Upper lobe of right lung (tissue), 1 donor: ENCODE data around the gene PLCL2. TPM values are rescaled to one million over a fixed set of nuclear protein-coding genes. Genes with fewer than 3 reads are reported as not detected.

Source experiments
- ATAC-seq: fragments of 200-7000 bp; cut with Tn5 transposase; one replicate; pipeline ENCODE4 v1.9.1; 2020; ENCODE audit warnings: mild to moderate bottlenecking, moderate library complexity
- DNase-seq: peaks from one replicate; pipeline ENCODE4 v3.0.0-alpha.2; 2020
- H3K27ac ChIP-seq: fragments of 200-600 bp; one replicate; pipeline ENCODE4 v1.8.0; 2022
- H3K27me3 ChIP-seq: fragments of 200-600 bp; one replicate; pipeline ENCODE4 v1.8.0; 2022; ENCODE audit warnings: mild to moderate bottlenecking
- H3K36me3 ChIP-seq: fragments of 200-600 bp; one replicate; pipeline ENCODE4 v1.8.0; 2022
- H3K4me1 ChIP-seq: fragments of 200-600 bp; one replicate; pipeline ENCODE4 v1.8.0; 2022
- H3K4me3 ChIP-seq: fragments of 200-600 bp; one replicate; pipeline ENCODE4 v1.8.0; 2022; ENCODE audit warnings: mild to moderate bottlenecking
- H3K9me3 ChIP-seq: fragments of 200-600 bp; one replicate; pipeline ENCODE4 v1.8.0; 2022
- intact Hi-C: fragments of 100-400 bp; cut with DNase I; formaldehyde crosslinking; loops from one replicate; pipeline ENCODE4 v1.11.0; 2022
- total RNA-seq: library from RNA; stranded (reverse); fragmentation: NEBNext Ultra II Directional; extraction: Animal tissue kit (Norgen Biotek cat#: 25700); gene quantifications from one replicate; pipeline ENCODE4 v1.2.1, GENCODE V29; 2021
- TF ChIP-seq, protein P1 (sequence below): fragments of 200-600 bp; IDR thresholded peaks from one replicate; pipeline ENCODE4 v1.8.0; 2022; ENCODE audit warnings: antibody characterized with exemption
- donor health status: DM: no; HTN: yes; CAD: no; lungs with severe emphysema.

Gene PLCL2
- total RNA-seq, 1 donor from 2014 or later: 9.1 TPM

DNA sequence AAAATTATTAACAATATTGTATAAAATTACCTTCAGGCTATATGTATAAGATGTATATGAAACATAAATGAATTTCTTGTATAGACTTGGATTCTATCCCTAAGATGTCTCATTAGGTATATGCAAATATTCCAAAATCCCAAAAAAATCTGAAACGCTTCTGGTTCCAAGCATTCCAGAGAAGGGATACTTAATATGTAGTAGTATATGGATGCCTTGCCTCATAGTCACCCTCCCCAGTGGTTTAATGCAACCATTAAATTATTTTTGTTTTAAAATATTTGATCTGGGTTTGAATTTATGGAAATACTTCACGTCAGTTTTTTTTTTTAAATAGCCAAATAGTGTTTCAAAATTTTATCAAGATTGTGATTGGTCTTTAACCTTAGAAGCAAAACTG is 27.2 kb downstream of the PLCL2 start:
- ATAC-seq (no peak), DNase-seq (no peak)
- no peaks in the 10 kb centered on the region for H3K27me3 ChIP-seq
- no peak overlapping the region for H3K4me3 ChIP-seq
- TF ChIP-seq, protein P1, sequence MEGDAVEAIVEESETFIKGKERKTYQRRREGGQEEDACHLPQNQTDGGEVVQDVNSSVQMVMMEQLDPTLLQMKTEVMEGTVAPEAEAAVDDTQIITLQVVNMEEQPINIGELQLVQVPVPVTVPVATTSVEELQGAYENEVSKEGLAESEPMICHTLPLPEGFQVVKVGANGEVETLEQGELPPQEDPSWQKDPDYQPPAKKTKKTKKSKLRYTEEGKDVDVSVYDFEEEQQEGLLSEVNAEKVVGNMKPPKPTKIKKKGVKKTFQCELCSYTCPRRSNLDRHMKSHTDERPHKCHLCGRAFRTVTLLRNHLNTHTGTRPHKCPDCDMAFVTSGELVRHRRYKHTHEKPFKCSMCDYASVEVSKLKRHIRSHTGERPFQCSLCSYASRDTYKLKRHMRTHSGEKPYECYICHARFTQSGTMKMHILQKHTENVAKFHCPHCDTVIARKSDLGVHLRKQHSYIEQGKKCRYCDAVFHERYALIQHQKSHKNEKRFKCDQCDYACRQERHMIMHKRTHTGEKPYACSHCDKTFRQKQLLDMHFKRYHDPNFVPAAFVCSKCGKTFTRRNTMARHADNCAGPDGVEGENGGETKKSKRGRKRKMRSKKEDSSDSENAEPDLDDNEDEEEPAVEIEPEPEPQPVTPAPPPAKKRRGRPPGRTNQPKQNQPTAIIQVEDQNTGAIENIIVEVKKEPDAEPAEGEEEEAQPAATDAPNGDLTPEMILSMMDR: no peak
- no peaks in the 10 kb centered on the region for H3K36me3 ChIP-seq
- peaks cover 11% of the 10 kb centered on the region for H3K4me1 ChIP-seq
- H3K9me3 ChIP-seq: no peaks in the 10 kb centered on the region
- H3K27ac ChIP-seq: no peak overlapping the region
- intact Hi-C loops: no loop called here

DNA sequence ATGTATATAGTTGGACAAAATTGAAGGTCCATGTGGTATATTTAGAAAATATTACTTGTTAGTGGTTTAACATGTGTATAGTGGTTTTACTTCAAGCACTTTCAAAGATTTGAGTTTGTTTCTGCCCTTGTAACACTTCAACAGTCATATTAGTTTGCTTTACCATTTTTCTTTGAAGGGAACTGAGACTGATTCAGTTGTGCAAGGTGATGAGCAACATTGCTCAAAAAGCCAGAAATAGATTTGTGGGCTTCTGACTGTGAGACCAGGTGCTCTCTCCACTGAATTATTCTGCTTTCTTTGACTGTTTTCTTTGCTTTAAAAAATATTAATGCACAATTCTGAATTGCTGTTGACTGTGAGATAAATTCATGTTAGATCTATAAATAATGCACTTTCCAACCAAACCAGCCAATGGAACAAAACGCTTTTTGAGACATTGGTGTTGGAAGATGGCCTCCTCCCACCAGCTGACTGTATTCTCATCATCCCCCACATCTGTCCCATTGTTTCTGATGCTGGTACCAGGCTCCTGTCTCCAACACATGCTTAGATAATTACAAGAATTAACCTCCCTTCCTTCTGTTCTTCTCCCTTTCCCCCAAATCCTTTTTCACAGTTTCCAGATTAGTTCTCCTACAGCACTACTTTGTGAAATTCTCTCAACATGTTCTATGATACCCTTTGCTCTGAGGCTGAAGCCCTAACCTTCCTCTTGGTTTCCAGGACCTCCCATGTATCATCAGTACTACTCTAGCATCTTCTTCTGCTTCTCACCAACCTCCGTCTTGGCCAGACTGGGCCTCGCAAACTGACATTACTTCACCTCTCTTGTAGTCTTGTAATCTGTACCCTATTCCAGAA is 27.9 kb downstream of the PLCL2 start:
- ATAC-seq (no peak), DNase-seq (no peak)
- intact Hi-C loops: no loop called here
- no peaks in the 10 kb centered on the region for H3K36me3 ChIP-seq
- H3K4me3 ChIP-seq: no peak overlapping the region
- H3K9me3 ChIP-seq: no peaks in the 10 kb centered on the region
- TF ChIP-seq, protein P1: no peak
- no peak overlapping the region for H3K27ac ChIP-seq
- no peaks in the 10 kb centered on the region for H3K27me3 ChIP-seq
- peaks cover 4% of the 10 kb centered on the region for H3K4me1 ChIP-seq

DNA sequence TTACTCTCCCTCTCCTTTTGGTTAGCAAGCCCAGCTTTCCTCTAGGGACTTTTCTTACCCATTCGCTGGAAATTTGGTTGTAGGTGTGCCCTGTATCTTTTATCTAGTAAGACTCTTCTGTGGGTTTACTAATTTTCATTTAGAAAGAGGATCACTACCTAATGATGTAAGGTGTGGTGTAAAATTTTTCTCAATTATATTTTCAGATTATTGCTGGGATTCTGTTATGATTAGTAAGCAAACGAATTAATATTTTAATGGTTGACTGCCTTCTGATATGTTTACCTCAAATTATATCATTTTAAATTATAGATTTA is 28.5 kb downstream of the PLCL2 start:
- H3K27ac ChIP-seq: no peak overlapping the region
- H3K4me3 ChIP-seq: no peak overlapping the region
- H3K4me1 ChIP-seq: no peaks in the 10 kb centered on the region
- H3K9me3 ChIP-seq: no peaks in the 10 kb centered on the region
- intact Hi-C loops: no loop called here
- ATAC-seq: no peak
- H3K27me3 ChIP-seq: no peaks in the 10 kb centered on the region
- DNase-seq: no peak
- TF ChIP-seq, protein P1: no peak
- no peaks in the 10 kb centered on the region for H3K36me3 ChIP-seq

DNA sequence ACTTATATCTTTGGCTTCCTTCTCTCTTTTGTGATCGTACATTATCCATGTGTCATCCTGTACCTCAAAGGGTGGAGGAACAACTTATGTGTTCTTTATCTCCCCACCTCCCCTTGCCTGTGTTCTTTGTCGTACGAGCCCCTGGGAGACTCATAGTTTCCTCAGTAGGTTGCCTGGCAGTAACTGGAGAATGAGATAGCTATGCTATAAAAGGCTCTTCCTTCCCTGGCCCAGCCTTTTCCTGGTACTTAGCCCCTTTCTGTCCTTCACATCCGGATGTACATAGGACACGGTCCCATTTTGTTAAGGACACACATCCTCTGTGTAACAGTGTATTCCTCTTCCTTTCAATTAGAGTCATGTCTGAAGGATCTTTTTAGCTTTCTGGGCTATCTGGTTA is 32.1 kb downstream of the PLCL2 start:
- no peaks in the 10 kb centered on the region for H3K36me3 ChIP-seq
- H3K27me3 ChIP-seq: no peaks in the 10 kb centered on the region
- ATAC-seq (peak; percentile 31), DNase-seq (no peak)
- TF ChIP-seq, protein P1: no peak
- H3K4me1 ChIP-seq: no peaks in the 10 kb centered on the region
- H3K4me3 ChIP-seq: no peak overlapping the region
- intact Hi-C loops: no loop called here
- H3K27ac ChIP-seq: no peak overlapping the region
- no peaks in the 10 kb centered on the region for H3K9me3 ChIP-seq

DNA sequence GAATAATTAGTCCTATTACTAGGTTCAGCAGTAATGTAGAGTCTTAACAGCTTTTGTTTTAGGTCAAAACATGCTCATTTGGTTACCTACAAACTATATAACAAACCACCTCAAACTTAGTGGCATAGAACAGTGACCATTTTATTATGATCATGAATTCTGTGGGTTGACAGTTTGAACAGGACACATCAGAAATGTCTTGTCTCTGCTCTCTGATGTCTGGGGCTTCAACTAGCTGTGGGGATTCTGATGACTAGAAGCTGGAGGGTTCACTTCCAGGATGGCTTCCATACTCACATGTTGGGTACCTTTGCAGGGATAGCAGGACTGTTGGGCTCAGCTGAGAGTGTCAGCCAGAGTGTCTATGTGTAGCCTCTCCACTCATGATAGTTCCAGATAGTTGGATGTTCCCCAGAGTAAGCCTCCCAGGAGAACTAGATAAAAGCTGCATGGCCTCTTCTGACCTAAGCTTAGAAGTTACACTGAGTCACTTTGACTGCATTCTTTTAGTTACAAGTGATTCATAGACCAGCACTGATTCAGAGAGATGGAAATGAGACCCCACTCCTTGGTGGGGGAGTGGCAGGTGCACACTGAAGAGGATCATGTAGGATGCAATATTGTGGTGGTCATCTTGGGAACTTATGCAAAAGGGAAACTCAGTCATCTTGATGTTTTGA is 32.6 kb downstream of the PLCL2 start:
- no peaks in the 10 kb centered on the region for H3K4me1 ChIP-seq
- H3K27me3 ChIP-seq: no peaks in the 10 kb centered on the region
- no peak for ATAC-seq
- no peak overlapping the region for H3K27ac ChIP-seq
- H3K9me3 ChIP-seq: no peaks in the 10 kb centered on the region
- intact Hi-C loops: no loop called here
- TF ChIP-seq, protein P1: no peak
- H3K36me3 ChIP-seq: no peaks in the 10 kb centered on the region
- no peak for DNase-seq
- H3K4me3 ChIP-seq: no peak overlapping the region
